Endothelial cell (in vitro differentiated cells): ENCODE results near the gene HHIPL1. TPM values are rescaled to one million over a fixed set of nuclear protein-coding genes. Genes with fewer than 3 reads are reported as not detected.

Experiments
- DNase-seq: peaks from one replicate; pipeline ENCODE4 v3.0.0; 2021; ENCODE audit warnings: low spot score
- H3K27ac Mint-ChIP-seq: one replicate; pipeline ENCODE4 v1.8.0; 2021; ENCODE audit warnings: mixed read lengths, inconsistent platforms; ENCODE audit not compliant: unreplicated experiment
- H3K27me3 Mint-ChIP-seq: one replicate; pipeline ENCODE4 v1.8.0; 2021; ENCODE audit warnings: mild to moderate bottlenecking, moderate library complexity, mixed read lengths, inconsistent platforms; ENCODE audit not compliant: unreplicated experiment
- H3K36me3 Mint-ChIP-seq: one replicate; pipeline ENCODE4 v1.8.0; 2021; ENCODE audit warnings: mild to moderate bottlenecking, low read depth, mixed read lengths, inconsistent platforms; ENCODE audit not compliant: unreplicated experiment
- H3K4me1 Mint-ChIP-seq: one replicate; pipeline ENCODE4 v1.8.0; 2021; ENCODE audit warnings: mild to moderate bottlenecking, mixed read lengths, inconsistent platforms; ENCODE audit not compliant: unreplicated experiment
- H3K4me3 Mint-ChIP-seq: one replicate; pipeline ENCODE4 v1.8.0; 2021; ENCODE audit warnings: mild to moderate bottlenecking, mixed read lengths, inconsistent platforms; ENCODE audit not compliant: unreplicated experiment
- H3K9me3 Mint-ChIP-seq: one replicate; pipeline ENCODE4 v1.8.0; 2021; ENCODE audit warnings: mixed read lengths, inconsistent platforms; ENCODE audit not compliant: unreplicated experiment
- CTCF ChIP-seq: fragments of 200-600 bp; sonication (generic); IDR thresholded peaks from one replicate; pipeline ENCODE4 v1.5.0; 2021; ENCODE audit warnings: antibody characterized with exemption; ENCODE audit not compliant: unreplicated experiment
- total RNA-seq: library from RNA; stranded (reverse); fragmentation: NEBNext Ultra II Directional; extraction: Animal tissue kit (Norgen Biotek cat#: 25700); gene quantifications from one replicate; pipeline ENCODE4 v1.2.1, GENCODE V29; 2021; ENCODE audit not compliant: unreplicated experiment

HHIPL1 gene
- total RNA-seq, 1 donor from 2014 or later, result 15.1 TPM

DNA sequence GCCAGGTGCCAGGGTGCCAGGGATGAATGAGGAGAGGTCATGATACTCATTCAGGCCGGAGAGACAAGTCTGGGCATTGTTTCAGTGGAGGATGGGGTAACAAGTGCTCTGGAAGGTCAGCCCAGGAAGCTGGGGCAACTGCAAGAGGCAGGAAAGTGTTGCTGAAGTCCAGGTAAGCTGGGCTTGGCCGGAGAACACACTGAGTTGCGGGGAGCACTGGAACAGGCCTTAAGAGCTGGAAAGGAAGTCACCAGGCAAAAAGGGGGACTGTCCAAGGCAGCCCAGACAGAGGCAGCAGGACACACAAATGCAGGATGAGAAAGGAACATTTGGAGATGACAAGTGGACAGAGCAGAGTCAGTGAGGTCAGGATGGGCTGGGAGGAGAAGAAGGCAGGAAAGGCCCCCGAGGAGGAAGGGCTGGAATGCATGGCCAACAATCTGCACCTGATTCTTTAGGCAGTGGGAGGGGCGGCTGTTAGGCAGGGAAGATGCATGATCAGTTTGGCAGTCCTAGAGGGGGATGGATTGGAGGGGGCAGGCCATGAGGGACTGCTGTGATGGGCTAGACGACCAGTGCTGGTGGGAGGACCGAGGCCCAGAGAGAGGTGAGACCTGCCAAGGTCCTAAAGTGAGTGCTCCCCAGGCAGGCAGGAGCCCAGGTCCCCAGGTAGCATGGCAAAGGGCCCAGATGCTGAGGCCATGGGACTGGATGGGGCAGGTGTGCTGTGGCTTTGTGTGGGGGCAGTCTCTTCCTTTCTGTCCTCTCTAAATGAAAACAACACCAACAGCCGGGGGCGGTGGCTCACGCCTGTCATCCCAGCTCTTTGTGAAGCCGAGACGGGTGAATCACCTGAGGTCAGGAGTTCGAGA lies 17.2 kb upstream of the HHIPL1 start:
- no peak for DNase-seq
- peak overlapping the region; percentile 7 for H3K27ac Mint-ChIP-seq
- peak overlapping the region; percentile 3 for H3K4me3 Mint-ChIP-seq
- H3K9me3 Mint-ChIP-seq, result no peaks in the 10 kb centered on the region
- H3K4me1 Mint-ChIP-seq, result peaks cover 15% of the 10 kb centered on the region
- H3K27me3 Mint-ChIP-seq, result peaks cover 5% of the 10 kb centered on the region
- no peaks in the 10 kb centered on the region for H3K36me3 Mint-ChIP-seq
- no peak for TF ChIP-seq CTCF

DNA sequence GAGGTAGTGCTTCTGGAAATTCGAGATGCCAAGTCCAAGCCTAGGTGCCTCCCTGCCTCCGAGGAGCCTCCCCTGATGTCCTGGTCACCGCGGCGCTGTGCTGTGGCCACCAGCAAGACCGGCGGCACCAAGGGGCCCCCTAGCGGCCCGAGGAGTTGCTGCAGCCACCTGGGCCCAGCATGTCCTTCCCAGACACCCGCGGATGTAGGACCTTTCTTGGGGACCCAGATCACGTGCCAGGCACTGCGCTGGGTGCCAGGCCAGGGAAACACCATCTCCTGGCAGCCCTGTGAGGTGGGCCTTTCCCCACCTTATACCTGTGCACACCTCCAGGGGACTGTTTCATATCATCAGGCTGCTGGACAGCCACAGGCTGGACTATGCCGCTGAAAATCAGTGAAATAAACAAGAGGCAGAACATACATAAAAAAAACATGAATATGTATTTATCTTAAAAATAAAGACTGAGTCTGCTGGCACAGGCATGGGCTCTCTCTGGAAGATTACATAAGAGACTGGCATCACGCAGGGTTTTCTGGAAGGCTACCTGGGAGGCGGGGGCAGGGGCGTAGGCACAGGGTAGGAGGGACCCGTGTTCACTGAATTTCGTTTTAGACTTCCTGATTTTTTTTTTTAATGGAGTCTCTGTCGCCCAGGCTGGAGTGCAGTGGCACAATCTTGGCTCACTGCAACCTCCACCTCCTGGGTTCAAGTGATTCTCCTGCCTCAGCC lies 15.9 kb upstream of the HHIPL1 start:
- H3K36me3 Mint-ChIP-seq, result no peaks in the 10 kb centered on the region
- H3K27me3 Mint-ChIP-seq, result peaks cover 5% of the 10 kb centered on the region
- peak; percentile 82 for DNase-seq
- no peaks in the 10 kb centered on the region for H3K9me3 Mint-ChIP-seq
- H3K4me1 Mint-ChIP-seq, result peaks cover 10% of the 10 kb centered on the region
- no peak overlapping the region for H3K4me3 Mint-ChIP-seq
- no peak overlapping the region for H3K27ac Mint-ChIP-seq
- TF ChIP-seq CTCF, result peak; percentile 98

DNA sequence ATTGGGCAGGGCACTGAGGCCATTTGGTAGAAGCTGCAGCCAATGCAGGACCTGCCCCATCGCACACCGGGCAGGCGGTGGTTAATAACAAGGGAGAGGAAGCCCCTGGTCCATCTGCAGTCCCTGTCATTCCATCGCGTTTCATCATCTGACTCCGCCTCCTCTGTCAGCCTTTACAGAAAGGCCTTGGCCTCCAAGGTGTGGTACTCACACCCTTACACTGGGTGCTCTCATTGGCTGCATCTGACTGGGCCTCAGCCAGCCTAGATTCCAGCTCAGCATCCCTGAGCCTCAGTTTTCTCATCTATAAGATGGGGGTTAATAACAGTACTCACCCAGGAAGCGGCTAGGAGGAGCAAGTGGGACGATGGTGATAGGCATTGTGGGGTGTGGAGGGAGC lies 14.7 kb upstream of the HHIPL1 start:
- H3K4me1 Mint-ChIP-seq, result peaks cover 16% of the 10 kb centered on the region
- no peak for DNase-seq
- peaks cover 10% of the 10 kb centered on the region for H3K27me3 Mint-ChIP-seq
- no peak overlapping the region for H3K4me3 Mint-ChIP-seq
- no peak overlapping the region for H3K27ac Mint-ChIP-seq
- H3K9me3 Mint-ChIP-seq, result no peaks in the 10 kb centered on the region
- H3K36me3 Mint-ChIP-seq, result no peaks in the 10 kb centered on the region
- TF ChIP-seq CTCF, result no peak

- Mint-ChIP-seq H3K4me1 (peaks cover 10% of the 10 kb centered on the region), H3K9me3 (no peaks in the 10 kb centered on the region), H3K4me3 (peak overlapping the region; percentile 18), H3K27ac (no peak overlapping the region), H3K27me3 (peaks cover 9% of the 10 kb centered on the region), H3K36me3 (no peaks in the 10 kb centered on the region)
- TF ChIP-seq CTCF, result no peak
- DNase-seq, result no peak
These were observed 12.4 kb upstream of the HHIPL1 start for GRCh38 chr14:99632410-99633035.
